Neural crest cell (in vitro differentiated cells): ENCODE measurements around the gene GPX7. TPM values are rescaled to one million over a fixed set of nuclear protein-coding genes. Genes with fewer than 3 reads are reported as not detected.

Experiments
- DNase-seq: peaks from one replicate; pipeline ENCODE4 v3.0.0; 2021; ENCODE audit warnings: low read depth, mixed read lengths, low spot score
- H3K27ac Mint-ChIP-seq: one replicate; pipeline ENCODE4 v1.8.0; 2021; ENCODE audit warnings: mild to moderate bottlenecking, mixed read lengths; ENCODE audit not compliant: unreplicated experiment
- H3K27me3 Mint-ChIP-seq: 2 replicates; pipeline ENCODE4 v1.8.0; 2021; ENCODE audit warnings: low read depth, mild to moderate bottlenecking, mixed read lengths
- H3K36me3 Mint-ChIP-seq: 2 replicates; pipeline ENCODE4 v1.8.0; 2021; ENCODE audit warnings: low read depth, mild to moderate bottlenecking, mixed read lengths
- H3K4me1 Mint-ChIP-seq: 2 replicates; pipeline ENCODE4 v1.8.0; 2021; ENCODE audit warnings: mixed read lengths
- H3K4me3 Mint-ChIP-seq: one replicate; pipeline ENCODE4 v1.8.0; 2021; ENCODE audit warnings: mild to moderate bottlenecking, mixed read lengths
- H3K9me3 Mint-ChIP-seq: 2 replicates; pipeline ENCODE4 v1.8.0; 2021; ENCODE audit warnings: mixed read lengths
- total RNA-seq: library from RNA; stranded (reverse); gene quantifications from 2 replicates; pipeline ENCODE4 v1.2.1, GENCODE V29; 2021
- TF ChIP-seq, protein P1 (sequence below): fragments of 200-600 bp; sonication (generic); conservative IDR thresholded peaks from 2 replicates; pipeline ENCODE4 v1.5.0; 2021; ENCODE audit warnings: antibody characterized with exemption, mild to moderate bottlenecking

GPX7 gene
- total RNA-seq, 1 donor from 2014 or later, result 30.6 TPM

DNA sequence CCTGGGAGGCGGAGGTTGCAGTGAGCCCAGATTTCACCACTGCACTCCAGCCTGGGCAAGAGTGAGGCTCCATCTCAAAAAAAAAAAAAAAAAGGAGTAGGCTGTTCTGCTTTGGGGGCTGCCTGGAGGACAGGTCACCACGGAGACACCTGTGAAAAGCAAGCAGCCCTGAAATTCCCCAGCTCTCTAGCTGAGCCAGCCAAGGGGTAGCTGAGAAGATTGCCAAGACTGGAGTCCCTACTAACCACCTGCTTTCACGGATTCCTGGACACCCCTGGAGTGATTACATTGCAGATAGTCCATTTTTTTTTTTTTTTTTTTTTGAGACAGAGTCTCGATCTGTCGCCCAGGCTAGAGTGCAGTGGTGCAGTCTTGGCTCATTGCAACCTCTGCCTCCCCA is 12.5 kb downstream of the GPX7 start:
- Mint-ChIP-seq H3K4me3 (no peak overlapping the region), H3K27ac (no peak overlapping the region), H3K36me3 (no peaks in the 10 kb centered on the region), H3K27me3 (no peaks in the 10 kb centered on the region), H3K9me3 (no peaks in the 10 kb centered on the region), H3K4me1 (no peaks in the 10 kb centered on the region)
- TF ChIP-seq, protein P1, sequence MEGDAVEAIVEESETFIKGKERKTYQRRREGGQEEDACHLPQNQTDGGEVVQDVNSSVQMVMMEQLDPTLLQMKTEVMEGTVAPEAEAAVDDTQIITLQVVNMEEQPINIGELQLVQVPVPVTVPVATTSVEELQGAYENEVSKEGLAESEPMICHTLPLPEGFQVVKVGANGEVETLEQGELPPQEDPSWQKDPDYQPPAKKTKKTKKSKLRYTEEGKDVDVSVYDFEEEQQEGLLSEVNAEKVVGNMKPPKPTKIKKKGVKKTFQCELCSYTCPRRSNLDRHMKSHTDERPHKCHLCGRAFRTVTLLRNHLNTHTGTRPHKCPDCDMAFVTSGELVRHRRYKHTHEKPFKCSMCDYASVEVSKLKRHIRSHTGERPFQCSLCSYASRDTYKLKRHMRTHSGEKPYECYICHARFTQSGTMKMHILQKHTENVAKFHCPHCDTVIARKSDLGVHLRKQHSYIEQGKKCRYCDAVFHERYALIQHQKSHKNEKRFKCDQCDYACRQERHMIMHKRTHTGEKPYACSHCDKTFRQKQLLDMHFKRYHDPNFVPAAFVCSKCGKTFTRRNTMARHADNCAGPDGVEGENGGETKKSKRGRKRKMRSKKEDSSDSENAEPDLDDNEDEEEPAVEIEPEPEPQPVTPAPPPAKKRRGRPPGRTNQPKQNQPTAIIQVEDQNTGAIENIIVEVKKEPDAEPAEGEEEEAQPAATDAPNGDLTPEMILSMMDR, result no peak
- DNase-seq, result no peak

GRCh38 chr1:52615489-52616042 is 13.4 kb downstream of the GPX7 start:
- no peaks in the 10 kb centered on the region for H3K4me1 Mint-ChIP-seq
- no peaks in the 10 kb centered on the region for H3K27me3 Mint-ChIP-seq
- H3K27ac Mint-ChIP-seq, result no peak overlapping the region
- TF ChIP-seq, protein P1, result no peak
- DNase-seq, result no peak
- peaks cover 1% of the 10 kb centered on the region for H3K9me3 Mint-ChIP-seq
- no peak overlapping the region for H3K4me3 Mint-ChIP-seq
- H3K36me3 Mint-ChIP-seq, result peaks cover 2% of the 10 kb centered on the region

- H3K36me3 Mint-ChIP-seq, result peaks cover 5% of the 10 kb centered on the region
- no peaks in the 10 kb centered on the region for H3K4me1 Mint-ChIP-seq
- H3K27ac Mint-ChIP-seq, result no peak overlapping the region
- H3K27me3 Mint-ChIP-seq, result no peaks in the 10 kb centered on the region
- DNase-seq, result no peak
- TF ChIP-seq, protein P1, result no peak
- H3K9me3 Mint-ChIP-seq, result peaks cover 6% of the 10 kb centered on the region
- no peak overlapping the region for H3K4me3 Mint-ChIP-seq
Observed at GRCh38 chr1:52621950-52622349, 19.8 kb downstream of the GPX7 start.

- H3K27me3 Mint-ChIP-seq, result no peaks in the 10 kb centered on the region
- no peak overlapping the region for H3K4me3 Mint-ChIP-seq
Observed at GRCh38 chr1:52623812-52624211, 21.6 kb downstream of the GPX7 start.

DNA sequence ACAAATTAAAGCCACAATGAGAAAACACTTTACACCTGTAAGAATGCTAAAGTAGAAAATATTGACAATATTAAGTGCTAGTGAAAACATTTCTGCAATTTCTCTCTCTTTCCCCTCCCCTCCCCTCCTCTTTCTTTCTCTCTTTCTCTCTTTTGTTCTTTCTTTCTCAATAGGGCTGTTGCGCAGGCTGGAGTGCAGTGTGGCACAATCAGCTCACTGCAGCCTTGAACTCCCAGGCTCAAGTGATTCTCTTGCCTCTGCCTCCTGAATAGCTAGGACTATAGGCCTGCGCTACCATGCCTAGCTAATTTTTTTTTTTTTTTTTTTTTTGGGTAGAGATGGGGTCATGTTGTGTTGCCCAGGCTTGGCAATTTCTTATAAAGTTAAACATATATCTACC is 24.9 kb downstream of the GPX7 start:
- no peak for DNase-seq
- Mint-ChIP-seq H3K27ac (no peak overlapping the region), H3K9me3 (peaks cover 2% of the 10 kb centered on the region), H3K4me1 (peaks cover 17% of the 10 kb centered on the region), H3K36me3 (no peaks in the 10 kb centered on the region), H3K27me3 (peaks cover 23% of the 10 kb centered on the region), H3K4me3 (no peak overlapping the region)
- TF ChIP-seq, protein P1, result no peak

More at GRCh38 chr1:52623812-52624211, 21.6 kb downstream of the GPX7 start:
- H3K36me3 Mint-ChIP-seq, result peaks cover 5% of the 10 kb centered on the region
- H3K4me1 Mint-ChIP-seq, result peaks cover 4% of the 10 kb centered on the region
- no peak overlapping the region for H3K27ac Mint-ChIP-seq
- TF ChIP-seq, protein P1, result no peak
- no peak for DNase-seq
- peaks cover 6% of the 10 kb centered on the region for H3K9me3 Mint-ChIP-seq
